ENCODE measurements around the gene PCDH8.

The PCDH8 gene

GRCh38 chr13:52840066-52840465, 8.4 kb downstream of the PCDH8 start:
- no peak for DNase-seq (ENCODE audit: low spot score)
- ChIA-PET CTCF (no interaction called here), POLR2A (ENCODE audit: low non-redundant PET) (no interaction called here)
- TF ChIP-seq CTCF (conservative IDR thresholded peaks at IDR 0.05; ENCODE audit: low read depth) = no peak
- H3K27ac ChIP-seq = no peak overlapping the region

GRCh38 chr13:52838433-52839107, 9.9 kb downstream of the PCDH8 start:
- TF ChIP-seq CTCF (conservative IDR thresholded peaks at IDR 0.05; ENCODE audit: low read depth) = no peak
- CTCF ChIA-PET = interaction anchor here (0.6 kb wide), 3 partner anchors 10 to 206 kb away, joined by 3 to 6 read pairs (median 4); no protein-coding TSS in a partner anchor
- DNase-seq (ENCODE audit: low spot score) = no peak
- H3K27ac ChIP-seq = no peak overlapping the region
- POLR2A ChIA-PET (ENCODE audit: low non-redundant PET) = no interaction called here

DNA sequence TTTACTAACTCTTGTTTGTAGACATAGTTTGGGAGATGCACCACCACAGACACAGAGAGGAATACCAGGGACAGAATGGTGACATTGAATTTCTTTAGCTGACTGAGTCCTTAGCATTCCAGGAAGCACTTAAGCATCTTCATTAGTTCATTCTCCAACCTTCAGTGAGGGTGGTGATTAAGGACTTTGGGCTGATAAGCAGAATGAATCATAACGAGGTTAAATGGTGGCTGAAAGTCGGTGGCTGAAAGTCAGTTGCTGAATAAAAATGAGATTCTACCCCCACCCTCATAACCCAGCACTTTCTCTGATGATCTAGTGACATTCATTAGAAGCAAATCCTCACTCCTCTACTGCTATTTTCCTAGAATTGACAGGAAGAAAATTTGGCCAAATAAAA, 10.6 kb downstream of the PCDH8 start:
- ChIA-PET CTCF (interaction anchor here (0.6 kb wide), 1 partner anchor 9 kb away, joined by 3 read pairs; no protein-coding TSS in a partner anchor), POLR2A (ENCODE audit: low non-redundant PET) (no interaction called here)
- H3K27ac ChIP-seq = no peak overlapping the region
- TF ChIP-seq CTCF (conservative IDR thresholded peaks at IDR 0.05; ENCODE audit: low read depth) = no peak
- no peak for DNase-seq (ENCODE audit: low spot score)

- no peak for TF ChIP-seq CTCF (conservative IDR thresholded peaks at IDR 0.05; ENCODE audit: low read depth)
- ChIA-PET POLR2A (ENCODE audit: low non-redundant PET) (no interaction called here), CTCF (no interaction called here)
- no peak for DNase-seq (ENCODE audit: low spot score)
- H3K27ac ChIP-seq = no peak overlapping the region
Observed at GRCh38 chr13:52835071-52835839, 13.2 kb downstream of the PCDH8 start.

DNA sequence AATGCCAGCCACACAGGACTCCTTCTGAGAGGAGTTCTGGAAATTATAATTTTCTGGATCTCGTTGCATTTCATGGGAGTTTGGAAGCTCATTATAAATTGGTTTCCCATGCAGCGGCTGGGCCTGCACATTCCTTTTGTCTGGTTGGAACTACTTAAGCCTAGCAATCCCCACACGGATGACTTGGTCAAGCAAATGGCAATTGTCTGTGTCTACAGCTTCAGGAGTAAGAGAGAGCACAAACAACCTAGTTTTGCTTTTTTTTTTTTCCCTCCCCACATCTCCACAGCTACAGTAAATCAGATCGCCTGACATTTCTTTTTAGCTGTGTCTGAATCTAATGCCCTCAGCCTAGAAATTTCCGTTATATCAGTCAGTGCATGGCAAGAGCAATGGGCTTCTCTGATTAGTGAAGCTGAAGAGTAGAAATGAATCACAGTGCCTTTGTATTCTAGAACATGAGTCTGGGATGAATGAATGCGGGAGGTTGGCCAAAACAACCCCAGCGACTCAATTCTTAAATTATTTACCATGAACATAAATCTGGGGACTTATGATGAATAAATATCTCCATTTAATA, 15.1 kb downstream of the PCDH8 start:
- CTCF ChIA-PET = no interaction called here
- H3K27ac ChIP-seq = no peak overlapping the region
- DNase-seq (ENCODE audit: low spot score) = no peak
- TF ChIP-seq CTCF (conservative IDR thresholded peaks at IDR 0.05; ENCODE audit: low read depth) = no peak
- POLR2A ChIA-PET (ENCODE audit: low non-redundant PET) = no interaction called here

GRCh38 chr13:52832313-52832712, 16.1 kb downstream of the PCDH8 start:
- ChIA-PET POLR2A (ENCODE audit: low non-redundant PET) (no interaction called here), CTCF (no interaction called here)
- DNase-seq (ENCODE audit: low spot score) = no peak
- TF ChIP-seq CTCF (conservative IDR thresholded peaks at IDR 0.05; ENCODE audit: low read depth) = no peak
- H3K27ac ChIP-seq = no peak overlapping the region

Measured in RWPE1 (cell line).